GM12864 (cell line): Measurements from ENCODE around the gene PCDH8.

Source experiments
- DNase-seq: peaks from one replicate; pipeline ENCODE4 v3.0.0-alpha.2; 2011; ENCODE audit warnings: low read depth
- H3K4me3 ChIP-seq: 2 replicates; pipeline ENCODE4 v1.5.1; 2011; ENCODE audit warnings: mild to moderate bottlenecking, low read depth, low read length, control low read depth
- CTCF ChIP-seq: IDR thresholded peaks from 2 replicates; pipeline ENCODE4 v1.5.1; 2011; ENCODE audit warnings: low read depth, mild to moderate bottlenecking, moderate library complexity, low read length, control low read depth, inconsistent platforms; ENCODE audit errors: missing control alignments

Gene PCDH8

GRCh38 chr13:52848455-52849195, at the start of gene PCDH8:
Gene PCDH8 (minus strand): TSS chr13:52848640. CDS start chr13:52848436, 204 bp downstream.
- no peak within 1 kb of the TSS for H3K4me3 ChIP-seq
- DNase-seq = no peak
- no peak for TF ChIP-seq CTCF

- TF ChIP-seq CTCF = peak; percentile 74
- no peak overlapping the region for H3K4me3 ChIP-seq
- DNase-seq = no peak
Measured at GRCh38 chr13:52896827-52897659, 48.6 kb upstream of the PCDH8 start.

- no peak for DNase-seq
- H3K4me3 ChIP-seq = no peak overlapping the region
Measured at GRCh38 chr13:52894413-52894812, 46.0 kb upstream of the PCDH8 start.

GRCh38 chr13:52892925-52893324, 44.5 kb upstream of the PCDH8 start:
- no peak for TF ChIP-seq CTCF
- no peak overlapping the region for H3K4me3 ChIP-seq
- no peak for DNase-seq

More at GRCh38 chr13:52894413-52894812, 46.0 kb upstream of the PCDH8 start:
- no peak for TF ChIP-seq CTCF

GRCh38 chr13:52891706-52892105, 43.3 kb upstream of the PCDH8 start:
- no peak for DNase-seq
- H3K4me3 ChIP-seq = no peak overlapping the region
- no peak for TF ChIP-seq CTCF

GRCh38 chr13:52887165-52887564, 38.7 kb upstream of the PCDH8 start:
- H3K4me3 ChIP-seq = no peak overlapping the region
- no peak for TF ChIP-seq CTCF
- DNase-seq = no peak
